Measurements from ENCODE around the gene KRTAP5-2.
"Not testable (repeated sequence)": the region's sequence is repeated elsewhere in the genome, so short reads cannot be mapped to it uniquely, and the experiment has no call there.

KRTAP5-2 gene

DNA sequence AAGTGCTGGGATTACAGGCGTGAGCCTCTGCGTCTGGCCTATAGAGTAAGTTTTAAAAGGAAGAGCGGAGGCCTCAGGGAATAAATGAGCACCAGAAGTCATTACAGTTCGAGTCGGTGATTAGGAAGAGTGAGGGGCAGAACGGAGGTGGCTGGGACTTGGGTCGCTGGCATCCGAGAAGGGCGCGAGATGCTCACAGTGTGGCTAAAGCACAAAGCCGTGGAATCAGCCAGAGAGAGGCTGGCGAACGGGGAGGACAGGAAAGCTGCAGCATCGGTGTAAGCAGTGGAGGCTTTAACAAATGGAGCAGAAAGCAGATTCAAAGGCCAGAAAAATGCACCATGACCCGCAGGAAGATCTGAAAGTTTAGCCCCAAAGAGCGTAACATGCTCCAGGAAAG, 26.5 kb upstream of the KRTAP5-2 start:
- DNase-seq (ENCODE audit: low read depth): no peak

DNA sequence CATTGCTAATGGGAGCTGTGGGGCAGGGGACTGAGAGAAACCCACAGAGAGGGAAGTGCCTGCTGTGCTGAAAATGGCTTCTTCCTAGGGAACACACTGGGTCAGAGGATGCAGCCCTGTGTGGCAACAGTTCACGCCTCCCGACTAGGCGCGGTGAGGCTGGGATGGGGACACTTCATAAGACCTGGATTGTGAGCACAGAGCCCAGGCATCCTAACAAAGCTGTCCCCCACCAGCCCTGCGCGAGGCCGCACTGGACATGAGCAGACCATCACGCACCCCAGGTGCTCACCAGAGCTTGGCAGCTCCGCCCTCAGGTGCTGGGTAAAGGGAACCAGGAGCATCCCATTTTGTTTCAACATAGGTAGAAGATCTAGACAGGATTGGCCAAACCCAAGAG, 25.6 kb upstream of the KRTAP5-2 start:
- DNase-seq (ENCODE audit: low read depth): no peak
- Histone ChIP-seq H3K9me3 (ENCODE audit: control insufficient read depth, low read length) (no peaks in the 10 kb centered on the region), H3K4me3 (ENCODE audit: low read length) (no peak overlapping the region), H3K27me3 (replicated peaks; ENCODE audit: control insufficient read depth, insufficient read depth, low read length) (peaks cover 53% of the 10 kb centered on the region), H3K4me1 (ENCODE audit: control insufficient read depth, insufficient read depth, low read length) (no peaks in the 10 kb centered on the region), H3K9ac (ENCODE audit: low read length) (no peak overlapping the region), H3K36me3 (ENCODE audit: control insufficient read depth, insufficient read depth, low read length, severe bottlenecking) (no peaks in the 10 kb centered on the region)

More for the DNA sequence above, 26.5 kb upstream of the KRTAP5-2 start:
- Histone ChIP-seq H3K9me3 (ENCODE audit: control insufficient read depth, low read length) (no peaks in the 10 kb centered on the region), H3K27me3 (replicated peaks; ENCODE audit: control insufficient read depth, insufficient read depth, low read length) (peaks cover 59% of the 10 kb centered on the region), H3K4me3 (ENCODE audit: low read length) (no peak overlapping the region), H3K36me3 (ENCODE audit: control insufficient read depth, insufficient read depth, low read length, severe bottlenecking) (no peaks in the 10 kb centered on the region), H3K4me1 (ENCODE audit: control insufficient read depth, insufficient read depth, low read length) (no peaks in the 10 kb centered on the region), H3K9ac (ENCODE audit: low read length) (no peak overlapping the region)

DNA sequence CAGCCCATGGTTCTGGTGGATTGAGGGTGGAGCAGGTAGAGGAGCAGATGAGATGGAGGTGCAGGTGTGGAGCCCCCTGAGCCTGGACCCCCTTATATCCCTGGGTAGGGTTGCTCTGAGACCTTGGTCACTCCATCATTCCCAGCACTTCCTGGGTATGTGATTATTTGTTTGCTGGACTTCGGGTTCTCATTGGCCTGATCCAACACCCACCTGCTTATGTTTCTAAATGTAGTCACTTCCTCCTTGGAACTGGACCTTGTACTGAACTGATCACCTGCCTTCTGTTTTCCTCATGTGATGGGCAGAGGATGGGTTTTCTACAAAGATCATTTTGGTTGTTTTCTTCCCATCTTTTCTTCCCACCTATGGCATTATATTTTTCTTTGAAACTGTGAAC, 24.0 kb upstream of the KRTAP5-2 start, which contains the start of gene KRTAP5-4:
TSS of gene KRTAP5-4 (minus strand) at position 53 of the 400 bp plus-strand sequence. CDS start at position 8, 45 bp downstream.
- DNase-seq (ENCODE audit: low read depth): no peak
- no peaks in the 10 kb centered on the region for H3K4me1 ChIP-seq (ENCODE audit: control insufficient read depth, insufficient read depth, low read length)
- peaks cover 49% of the 10 kb centered on the region for H3K27me3 ChIP-seq (replicated peaks; ENCODE audit: control insufficient read depth, insufficient read depth, low read length)

DNA sequence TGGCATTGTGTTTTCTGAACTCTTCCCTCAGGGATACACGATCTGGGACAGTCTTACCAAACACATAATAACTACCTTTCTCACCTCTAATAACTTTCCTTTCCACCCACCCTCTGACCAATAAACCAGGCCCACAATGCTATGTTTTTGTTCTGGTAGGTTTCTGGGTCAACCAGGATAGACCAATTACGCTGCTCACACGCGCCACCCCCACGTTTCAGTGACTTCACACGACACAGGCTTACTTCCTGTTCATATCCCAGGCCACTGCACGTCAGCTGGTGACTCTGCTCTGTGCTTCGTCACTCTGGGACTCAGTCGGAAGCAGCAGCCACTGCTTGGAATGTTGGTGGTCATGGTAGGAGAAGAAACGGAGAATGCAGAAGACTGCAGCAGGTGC, 21.4 kb upstream of the KRTAP5-2 start:
- Histone ChIP-seq H3K36me3 (ENCODE audit: control insufficient read depth, insufficient read depth, low read length, severe bottlenecking) (no peaks in the 10 kb centered on the region), H3K9me3 (ENCODE audit: control insufficient read depth, low read length) (peaks cover 7% of the 10 kb centered on the region), H3K4me1 (ENCODE audit: control insufficient read depth, insufficient read depth, low read length) (no peaks in the 10 kb centered on the region), H3K4me3 (ENCODE audit: low read length) (no peak overlapping the region), H3K9ac (ENCODE audit: low read length) (no peak overlapping the region), H3K27me3 (replicated peaks; ENCODE audit: control insufficient read depth, insufficient read depth, low read length) (peaks cover 59% of the 10 kb centered on the region)
- no peak for DNase-seq (ENCODE audit: low read depth)

More for the DNA sequence above, 24.0 kb upstream of the KRTAP5-2 start, which contains the start of gene KRTAP5-4:
- Histone ChIP-seq H3K9me3 (ENCODE audit: control insufficient read depth, low read length) (peaks cover 4% of the 10 kb centered on the region), H3K9ac (ENCODE audit: low read length) (no peak within 1 kb of the TSS), H3K4me3 (ENCODE audit: low read length) (no peak within 1 kb of the TSS), H3K36me3 (ENCODE audit: control insufficient read depth, insufficient read depth, low read length, severe bottlenecking) (no peaks in the 10 kb centered on the region)

DNA sequence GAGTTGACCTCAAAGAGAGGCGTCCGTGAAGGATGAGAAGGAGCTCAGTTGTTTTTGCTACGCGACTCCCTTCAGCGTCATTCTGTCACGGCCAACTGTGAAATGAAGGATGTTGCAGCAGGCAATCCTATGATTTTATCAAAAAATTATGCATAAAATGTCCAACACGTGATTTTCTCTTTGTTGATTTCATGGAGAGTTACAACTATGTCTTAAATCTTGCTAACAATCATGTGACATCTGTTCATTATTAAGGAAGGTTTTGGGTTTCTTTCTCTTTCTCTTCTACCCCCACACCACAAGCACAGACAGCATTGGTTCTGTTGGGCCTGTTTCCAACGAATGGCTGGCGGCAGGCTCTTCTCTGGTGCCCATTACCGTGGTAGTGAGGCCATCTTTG, 20.1 kb upstream of the KRTAP5-2 start:
- H3K36me3 ChIP-seq (ENCODE audit: control insufficient read depth, insufficient read depth, low read length, severe bottlenecking): no peaks in the 10 kb centered on the region
- peaks cover 7% of the 10 kb centered on the region for H3K9me3 ChIP-seq (ENCODE audit: control insufficient read depth, low read length)
- no peaks in the 10 kb centered on the region for H3K4me1 ChIP-seq (ENCODE audit: control insufficient read depth, insufficient read depth, low read length)
- peaks cover 62% of the 10 kb centered on the region for H3K27me3 ChIP-seq (replicated peaks; ENCODE audit: control insufficient read depth, insufficient read depth, low read length)
- no peak overlapping the region for H3K9ac ChIP-seq (ENCODE audit: low read length)
- H3K4me3 ChIP-seq (ENCODE audit: low read length): no peak overlapping the region
- DNase-seq (ENCODE audit: low read depth): peak; percentile 44

DNA sequence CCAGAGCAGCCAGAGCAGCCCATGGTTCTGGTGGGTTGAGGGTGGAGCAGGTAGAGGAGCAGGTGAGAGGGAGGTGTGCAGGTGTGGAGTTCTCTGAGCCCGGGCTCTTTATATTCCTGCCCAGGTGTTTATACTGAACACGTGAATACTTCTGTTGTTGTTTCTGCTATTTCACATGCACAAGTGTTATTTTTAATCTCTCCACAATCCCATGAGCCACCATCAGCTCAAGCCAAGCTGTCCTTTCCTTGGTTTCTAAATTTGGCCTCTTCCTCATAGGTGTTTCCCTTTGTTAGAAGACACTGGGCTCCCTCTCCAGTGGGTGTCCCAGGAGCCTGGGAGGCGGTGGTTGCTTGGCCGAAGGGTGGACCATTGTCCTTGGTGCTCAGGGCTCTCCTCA, 10.3 kb upstream of the KRTAP5-2 start, which contains the start of gene KRTAP5-3:
TSS of gene KRTAP5-3 (minus strand) at position 101 of the 400 bp plus-strand sequence. CDS start at position 23, 78 bp downstream.
- H3K4me3 ChIP-seq (ENCODE audit: low read length): no peak within 1 kb of the TSS
- peaks cover 34% of the 10 kb centered on the region for H3K27me3 ChIP-seq (replicated peaks; ENCODE audit: control insufficient read depth, insufficient read depth, low read length)
- DNase-seq (ENCODE audit: low read depth): no peak
- H3K9me3 ChIP-seq (ENCODE audit: control insufficient read depth, low read length): no peaks in the 10 kb centered on the region
- no peaks in the 10 kb centered on the region for H3K36me3 ChIP-seq (ENCODE audit: control insufficient read depth, insufficient read depth, low read length, severe bottlenecking)
- no peaks in the 10 kb centered on the region for H3K4me1 ChIP-seq (ENCODE audit: control insufficient read depth, insufficient read depth, low read length)
- H3K9ac ChIP-seq (ENCODE audit: low read length): no peak within 1 kb of the TSS

DNA sequence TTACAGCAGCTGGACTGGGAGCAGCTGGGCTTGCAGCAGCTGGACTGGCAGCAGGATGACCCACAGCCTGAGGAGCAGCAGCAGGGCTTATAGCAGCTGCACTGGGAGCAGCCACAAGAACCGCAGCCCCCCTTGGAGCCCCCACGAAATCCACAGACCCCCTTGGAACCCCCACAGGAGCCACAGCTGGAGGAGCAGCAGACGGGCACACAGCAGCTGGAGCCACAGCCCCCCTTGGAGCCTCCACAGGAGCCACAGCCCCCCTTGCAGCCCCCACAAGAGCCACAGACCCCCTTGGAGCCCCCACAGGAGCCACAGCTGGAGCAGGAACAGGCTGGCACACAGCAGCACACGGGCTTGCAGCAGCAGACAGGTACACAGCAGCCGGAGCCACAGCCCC, 9.8 kb upstream of the KRTAP5-2 start:
- DNase-seq (ENCODE audit: low read depth); H3K9me3 ChIP-seq (ENCODE audit: control insufficient read depth, low read length); H3K9ac ChIP-seq (ENCODE audit: low read length); H3K4me1 ChIP-seq (ENCODE audit: control insufficient read depth, insufficient read depth, low read length); H3K36me3 ChIP-seq (ENCODE audit: control insufficient read depth, insufficient read depth, low read length, severe bottlenecking); H3K4me3 ChIP-seq (ENCODE audit: low read length): not testable (repeated sequence)
- H3K27me3 ChIP-seq (replicated peaks; ENCODE audit: control insufficient read depth, insufficient read depth, low read length): peaks cover 37% of the 10 kb centered on the region

DNA sequence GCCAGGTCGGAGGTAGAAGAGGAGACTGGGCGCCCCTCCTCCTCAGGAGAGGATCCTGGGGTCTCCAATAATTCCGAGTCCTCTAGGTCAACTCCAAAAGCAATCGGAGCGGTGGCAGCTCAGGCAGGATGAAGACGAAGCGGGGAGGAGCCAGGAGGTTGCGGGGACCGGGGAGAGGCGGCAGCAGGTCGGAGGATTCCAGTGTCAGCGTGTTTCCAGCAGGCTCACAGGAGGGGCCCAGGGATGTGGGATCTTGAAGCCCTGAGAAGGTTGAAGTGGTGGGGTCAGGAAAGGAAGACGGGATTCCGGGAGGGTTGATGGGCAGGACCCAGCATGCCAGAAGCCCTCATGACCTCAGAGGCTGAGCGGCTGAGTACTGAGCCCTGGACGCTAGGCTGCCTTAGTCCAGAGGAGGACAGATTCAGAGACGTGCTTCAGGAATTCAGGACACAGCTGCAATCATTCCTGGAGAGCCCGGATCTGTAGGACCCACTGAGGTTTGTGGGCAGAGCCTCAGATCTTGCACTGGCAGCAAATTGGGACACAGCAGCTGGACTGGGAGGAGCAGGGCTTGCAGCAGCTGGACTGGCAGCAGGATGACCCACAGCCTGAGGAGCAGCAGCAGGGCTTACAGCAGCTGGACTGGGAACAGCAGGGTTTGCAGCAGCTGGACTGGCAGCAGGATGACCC, 9.2 kb upstream of the KRTAP5-2 start:
- H3K9me3 ChIP-seq (ENCODE audit: control insufficient read depth, low read length); H3K4me3 ChIP-seq (ENCODE audit: low read length); H3K36me3 ChIP-seq (ENCODE audit: control insufficient read depth, insufficient read depth, low read length, severe bottlenecking); DNase-seq (ENCODE audit: low read depth); H3K9ac ChIP-seq (ENCODE audit: low read length); H3K4me1 ChIP-seq (ENCODE audit: control insufficient read depth, insufficient read depth, low read length): not testable (repeated sequence)
- peaks cover 40% of the 10 kb centered on the region for H3K27me3 ChIP-seq (replicated peaks; ENCODE audit: control insufficient read depth, insufficient read depth, low read length)

DNA sequence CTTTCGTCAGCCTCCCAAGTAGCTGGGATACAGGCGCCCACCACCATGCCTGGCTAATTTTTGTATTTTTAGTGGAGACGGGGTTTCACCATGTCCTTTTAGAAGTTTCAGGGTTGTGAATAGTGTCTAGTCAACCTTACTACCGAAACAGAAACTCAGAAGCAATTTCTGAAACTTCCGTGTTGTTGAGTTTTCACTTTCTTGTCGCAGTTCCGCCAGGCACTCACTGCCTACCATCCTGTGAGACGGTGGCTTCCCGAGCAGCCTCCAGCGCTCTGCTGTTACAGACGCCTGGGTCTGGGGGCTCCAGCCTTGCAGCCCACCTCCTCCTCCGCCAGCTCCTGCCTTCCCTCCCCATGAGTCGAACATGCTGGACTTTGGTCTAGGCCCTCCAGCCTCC, 7.8 kb upstream of the KRTAP5-2 start:
- DNase-seq (ENCODE audit: low read depth): not testable (repeated sequence)

DNA sequence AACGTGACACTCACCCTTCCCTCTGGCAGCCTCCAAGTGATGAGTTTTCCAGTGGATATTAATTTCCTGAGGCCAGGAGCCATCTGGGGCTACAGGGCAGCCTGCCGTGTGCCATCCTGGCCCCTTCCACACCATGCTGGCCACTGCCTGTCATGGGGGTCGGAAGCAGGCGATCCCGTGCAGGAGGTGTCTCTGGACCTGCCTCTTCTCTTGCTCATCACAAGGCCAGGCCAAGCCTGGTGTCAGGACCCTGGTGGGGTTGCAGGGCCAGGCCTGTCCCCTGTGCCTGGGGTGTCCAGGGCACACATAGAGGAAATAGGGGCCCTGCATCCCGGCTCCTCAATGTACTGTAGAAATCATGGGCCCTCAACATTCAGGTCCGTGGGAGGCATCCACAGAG, 6.6 kb upstream of the KRTAP5-2 start:
- H3K36me3 ChIP-seq (ENCODE audit: control insufficient read depth, insufficient read depth, low read length, severe bottlenecking): no peaks in the 10 kb centered on the region
- no peaks in the 10 kb centered on the region for H3K4me1 ChIP-seq (ENCODE audit: control insufficient read depth, insufficient read depth, low read length)
- peaks cover 63% of the 10 kb centered on the region for H3K27me3 ChIP-seq (replicated peaks; ENCODE audit: control insufficient read depth, insufficient read depth, low read length)
- no peak overlapping the region for H3K9ac ChIP-seq (ENCODE audit: low read length)
- no peak overlapping the region for H3K4me3 ChIP-seq (ENCODE audit: low read length)
- H3K9me3 ChIP-seq (ENCODE audit: control insufficient read depth, low read length): peaks cover 3% of the 10 kb centered on the region
- DNase-seq (ENCODE audit: low read depth): no peak

More for the DNA sequence above, 7.8 kb upstream of the KRTAP5-2 start:
- not testable (repeated sequence) for H3K4me3 ChIP-seq (ENCODE audit: low read length); H3K4me1 ChIP-seq (ENCODE audit: control insufficient read depth, insufficient read depth, low read length); H3K9ac ChIP-seq (ENCODE audit: low read length); H3K9me3 ChIP-seq (ENCODE audit: control insufficient read depth, low read length); H3K36me3 ChIP-seq (ENCODE audit: control insufficient read depth, insufficient read depth, low read length, severe bottlenecking)
- peaks cover 54% of the 10 kb centered on the region for H3K27me3 ChIP-seq (replicated peaks; ENCODE audit: control insufficient read depth, insufficient read depth, low read length)

DNA sequence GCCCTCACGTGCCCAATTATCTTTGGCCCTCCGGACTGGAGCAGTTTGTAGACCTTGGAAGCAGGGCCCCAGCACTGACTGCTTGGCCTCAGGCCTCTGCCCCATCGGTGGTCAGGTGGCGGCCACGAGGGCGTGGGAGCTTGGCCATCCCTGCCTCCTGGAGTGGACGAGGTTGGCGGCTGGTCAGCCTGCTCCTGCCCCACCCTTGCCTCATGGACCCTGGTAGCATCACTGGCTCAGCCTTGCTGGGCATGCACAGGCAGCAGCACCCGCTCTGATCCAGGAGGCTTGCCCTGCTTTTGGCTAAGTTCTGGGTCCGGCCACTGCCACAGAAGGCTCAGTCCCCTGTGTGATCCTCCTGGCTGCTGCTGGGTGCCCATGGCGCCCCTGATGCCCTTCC, 6.1 kb upstream of the KRTAP5-2 start:
- H3K9ac ChIP-seq (ENCODE audit: low read length): no peak overlapping the region
- no peak for DNase-seq (ENCODE audit: low read depth)
- no peaks in the 10 kb centered on the region for H3K4me1 ChIP-seq (ENCODE audit: control insufficient read depth, insufficient read depth, low read length)
- H3K27me3 ChIP-seq (replicated peaks; ENCODE audit: control insufficient read depth, insufficient read depth, low read length): peaks cover 63% of the 10 kb centered on the region
- no peaks in the 10 kb centered on the region for H3K36me3 ChIP-seq (ENCODE audit: control insufficient read depth, insufficient read depth, low read length, severe bottlenecking)
- H3K4me3 ChIP-seq (ENCODE audit: low read length): no peak overlapping the region
- peaks cover 3% of the 10 kb centered on the region for H3K9me3 ChIP-seq (ENCODE audit: control insufficient read depth, low read length)

DNA sequence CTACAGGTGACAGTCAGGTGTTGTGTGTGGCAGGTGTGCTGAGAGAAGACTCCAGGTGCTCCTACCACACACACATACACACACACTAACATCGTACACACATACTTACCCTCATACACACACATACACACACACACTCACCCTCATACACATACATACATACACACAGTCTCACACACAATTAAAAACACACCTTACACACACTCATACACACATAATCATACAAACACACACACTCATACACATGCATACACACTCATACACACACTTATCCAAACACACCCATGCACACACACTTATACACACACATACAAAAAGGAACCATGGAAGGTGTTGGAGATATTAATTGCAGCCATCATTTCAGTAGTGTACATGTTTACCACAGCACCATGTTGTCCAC, 5.5 kb upstream of the KRTAP5-2 start:
- no peaks in the 10 kb centered on the region for H3K4me1 ChIP-seq (ENCODE audit: control insufficient read depth, insufficient read depth, low read length)
- DNase-seq (ENCODE audit: low read depth): no peak
- H3K4me3 ChIP-seq (ENCODE audit: low read length): no peak overlapping the region
- H3K9me3 ChIP-seq (ENCODE audit: control insufficient read depth, low read length): peaks cover 3% of the 10 kb centered on the region
- H3K27me3 ChIP-seq (replicated peaks; ENCODE audit: control insufficient read depth, insufficient read depth, low read length): peaks cover 60% of the 10 kb centered on the region
- no peaks in the 10 kb centered on the region for H3K36me3 ChIP-seq (ENCODE audit: control insufficient read depth, insufficient read depth, low read length, severe bottlenecking)
- H3K9ac ChIP-seq (ENCODE audit: low read length): no peak overlapping the region

All from adipocyte (in vitro differentiated cells).